Islet precursor cell (in vitro differentiated cells): ENCODE measurements around the gene TPK1.

Experiments used
- DNase-seq: peaks from one replicate; pipeline ENCODE4 v3.0.0-alpha.2; 2018

The TPK1 gene

GRCh38 chr7:144519925-144520324 lies 315.9 kb downstream of the TPK1 start:
- no peak for DNase-seq

GRCh38 chr7:144518360-144518759 lies 317.5 kb downstream of the TPK1 start:
- no peak for DNase-seq

DNA sequence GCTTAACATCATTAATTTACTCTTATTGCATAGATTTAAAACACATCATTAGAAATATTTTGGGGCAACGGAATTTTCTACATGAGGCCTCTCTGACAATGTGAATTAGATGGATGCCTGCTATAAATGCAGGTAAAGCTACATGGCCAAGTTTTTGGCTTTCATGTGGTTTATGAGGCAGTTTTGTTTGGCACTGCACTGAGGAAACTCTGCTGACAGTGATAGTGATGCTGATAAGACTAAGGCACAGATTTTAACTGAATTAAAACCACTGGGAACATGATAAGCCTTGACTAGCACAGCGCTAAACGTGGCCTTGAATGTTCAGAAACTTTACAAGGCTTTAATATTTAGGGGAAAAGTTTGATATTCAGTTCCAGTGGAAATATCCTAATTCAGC lies 318.1 kb downstream of the TPK1 start:
- no peak for DNase-seq

DNA sequence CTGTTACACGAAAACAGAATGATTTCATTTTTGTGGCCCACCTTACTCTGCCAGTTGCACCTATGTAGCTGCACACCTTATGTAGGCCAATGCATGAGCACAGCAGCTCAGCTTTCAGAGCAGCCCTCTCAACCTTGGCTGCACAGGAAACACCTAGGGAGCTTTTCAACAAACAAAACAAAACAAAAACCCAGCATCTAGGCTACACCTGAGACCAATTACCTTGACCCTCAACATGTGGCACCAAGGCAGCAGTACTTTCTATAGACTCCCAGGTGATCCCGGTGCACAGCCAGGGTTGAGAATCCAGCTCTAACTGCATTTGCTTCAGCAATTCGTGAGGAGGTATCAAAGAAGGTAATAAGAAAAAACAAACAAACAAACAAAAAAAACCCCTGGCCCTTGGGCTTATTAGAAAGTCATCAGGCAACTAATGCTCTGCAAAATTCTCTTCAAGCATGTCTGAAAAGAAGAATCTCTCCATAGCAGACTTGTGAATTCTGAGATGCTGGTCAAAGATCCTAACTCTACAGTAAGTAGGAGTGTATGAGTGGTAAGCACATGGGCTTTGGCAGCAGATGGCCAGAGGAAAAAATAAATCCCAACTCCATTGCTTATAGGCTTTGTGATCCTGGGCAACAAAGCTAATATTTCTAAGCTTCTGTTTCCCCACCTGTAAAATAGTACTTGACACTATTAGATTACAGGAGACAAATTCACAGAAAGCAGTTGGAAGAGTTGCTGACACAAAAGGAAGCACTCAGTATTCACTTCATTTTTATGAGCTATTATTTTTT lies 318.9 kb downstream of the TPK1 start:
- no peak for DNase-seq

DNA sequence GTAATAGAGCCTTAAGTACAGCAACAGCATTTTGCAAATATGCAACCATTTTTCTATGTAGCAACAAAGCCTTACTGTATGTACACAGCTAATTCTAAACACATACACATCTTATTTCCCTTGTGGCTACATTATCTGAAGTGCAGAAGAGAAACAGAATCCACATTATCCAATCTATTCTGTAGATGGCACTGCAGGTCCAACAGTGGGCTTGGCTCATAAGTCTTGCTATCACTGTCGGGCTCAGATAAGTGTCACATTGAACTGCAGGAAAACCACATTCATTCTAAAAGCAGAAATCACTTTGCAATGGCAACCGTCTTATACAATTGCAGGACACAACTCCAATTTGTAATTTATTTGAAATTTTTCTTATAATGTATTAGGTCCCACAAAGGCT lies 322.5 kb downstream of the TPK1 start:
- DNase-seq: no peak

GRCh38 chr7:144510621-144511020 lies 325.2 kb downstream of the TPK1 start:
- no peak for DNase-seq

GRCh38 chr7:144508702-144509101 lies 327.2 kb downstream of the TPK1 start:
- DNase-seq: no peak

GRCh38 chr7:144503215-144503614 lies 332.6 kb downstream of the TPK1 start:
- DNase-seq: no peak

GRCh38 chr7:144500225-144500624 lies 335.6 kb downstream of the TPK1 start:
- DNase-seq: no peak

DNA sequence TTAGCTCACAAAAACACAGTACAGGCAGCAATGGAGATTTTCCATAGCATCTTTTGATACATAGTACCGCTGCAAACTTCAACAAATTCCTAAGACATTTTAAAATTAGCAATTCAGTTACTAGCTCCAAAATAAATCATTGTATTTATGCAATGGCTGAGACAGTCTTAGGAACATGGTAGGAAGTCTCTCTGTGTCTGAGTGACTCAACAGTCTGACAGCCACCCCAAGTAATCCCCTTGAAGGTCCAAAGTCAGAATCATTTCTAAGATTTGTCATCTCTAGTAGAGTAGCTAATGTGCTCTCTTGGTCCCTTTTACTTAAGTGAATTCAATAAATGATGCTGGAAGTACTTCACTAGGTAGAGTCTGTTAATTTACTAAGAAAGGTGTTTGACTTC lies 338.6 kb downstream of the TPK1 start:
- DNase-seq: no peak

DNA sequence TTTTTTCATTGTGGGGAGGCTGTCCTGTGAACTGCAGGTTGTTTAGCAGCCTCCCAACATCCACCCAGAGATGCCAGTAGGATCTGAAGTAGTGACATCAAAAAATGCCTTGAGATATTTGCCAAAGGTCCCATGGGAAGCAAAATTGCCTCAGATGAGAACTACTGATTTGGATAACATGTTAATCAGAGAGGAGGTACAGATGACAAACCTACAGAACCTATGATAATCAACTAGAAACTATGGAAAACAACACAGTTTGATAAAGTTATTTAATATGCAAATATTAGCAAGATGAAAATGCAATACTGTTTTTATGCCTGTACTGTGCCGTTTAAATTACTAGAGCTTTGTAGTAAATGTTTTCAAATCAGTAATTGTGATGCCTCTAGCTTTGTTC lies 341.5 kb downstream of the TPK1 start:
- DNase-seq: no peak

GRCh38 chr7:144489504-144489903 lies 346.3 kb downstream of the TPK1 start:
- DNase-seq: no peak

DNA sequence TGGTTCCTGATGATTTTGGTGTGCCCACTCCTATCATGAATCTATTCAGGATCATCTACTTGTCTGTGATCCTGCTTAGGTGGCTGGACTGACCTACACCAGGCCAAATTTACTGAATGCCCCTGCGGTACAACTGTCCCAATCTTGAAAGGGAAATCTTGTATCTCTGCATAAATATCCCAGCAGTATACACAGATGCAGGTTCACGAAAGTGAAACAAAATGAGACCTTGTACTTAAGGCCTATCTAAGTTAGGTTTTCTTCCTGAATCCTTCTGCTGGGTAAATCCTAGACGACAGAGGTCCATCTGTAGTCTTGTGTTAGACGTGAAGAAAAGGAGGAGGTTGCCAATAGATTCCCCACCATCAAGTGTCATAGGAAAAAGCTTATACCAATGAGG lies 346.9 kb downstream of the TPK1 start:
- no peak for DNase-seq

DNA sequence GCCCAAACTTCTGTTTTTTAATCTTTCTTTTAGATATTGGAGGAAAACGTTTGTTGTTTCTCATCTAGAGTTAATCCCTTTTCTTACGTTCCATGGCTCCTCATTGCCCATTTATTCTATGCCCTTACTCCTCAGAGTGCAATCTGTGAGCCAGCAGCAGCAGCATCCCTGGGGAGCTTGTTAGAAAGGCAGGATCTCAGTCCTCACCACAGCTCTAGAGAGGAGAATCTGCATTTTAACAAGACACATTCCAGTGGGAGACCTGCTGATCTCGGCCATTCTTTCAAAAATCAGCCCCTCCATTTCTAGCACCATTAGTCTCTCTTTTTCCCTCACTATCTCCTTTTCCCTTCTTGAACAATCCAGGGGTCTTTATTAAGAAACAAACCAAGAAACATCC lies 348.0 kb downstream of the TPK1 start:
- DNase-seq: no peak

DNA sequence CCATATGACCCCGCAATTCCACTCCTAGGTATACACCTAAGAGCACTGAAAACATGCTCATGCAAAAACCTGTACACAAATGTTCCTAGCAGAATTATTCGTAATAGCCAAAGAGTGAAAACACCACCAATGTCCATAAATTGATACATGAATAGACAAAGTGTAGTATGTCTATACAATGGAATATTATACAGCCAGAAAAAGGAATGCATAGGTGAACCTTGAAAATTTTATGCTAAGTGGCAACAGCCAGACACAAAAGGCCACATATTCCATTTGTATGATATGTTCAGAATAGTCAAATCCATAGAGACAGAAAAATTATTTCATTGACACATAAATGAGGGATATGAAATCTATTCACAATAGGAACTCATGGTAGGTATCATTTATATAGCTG lies 351.4 kb downstream of the TPK1 start:
- no peak for DNase-seq

DNA sequence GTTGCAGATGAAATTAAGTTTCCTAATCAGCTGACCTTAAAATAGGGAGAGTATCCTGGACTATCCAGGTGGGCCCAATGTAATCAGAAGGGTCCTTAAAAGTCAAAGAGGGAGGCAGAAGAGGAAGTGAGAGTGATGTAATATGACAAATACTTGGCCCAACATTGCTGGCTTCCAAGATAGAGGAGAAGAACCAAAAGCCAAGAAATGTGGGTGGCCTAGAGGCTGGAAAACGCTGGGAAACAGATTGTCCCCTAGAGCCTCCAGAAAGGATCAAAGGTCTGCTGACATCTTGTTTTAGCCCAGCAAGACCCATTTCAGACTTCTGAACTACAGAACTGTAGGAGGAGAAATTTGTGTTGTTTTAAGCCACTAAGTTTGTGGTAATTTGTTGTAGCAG lies 352.7 kb downstream of the TPK1 start:
- no peak for DNase-seq

DNA sequence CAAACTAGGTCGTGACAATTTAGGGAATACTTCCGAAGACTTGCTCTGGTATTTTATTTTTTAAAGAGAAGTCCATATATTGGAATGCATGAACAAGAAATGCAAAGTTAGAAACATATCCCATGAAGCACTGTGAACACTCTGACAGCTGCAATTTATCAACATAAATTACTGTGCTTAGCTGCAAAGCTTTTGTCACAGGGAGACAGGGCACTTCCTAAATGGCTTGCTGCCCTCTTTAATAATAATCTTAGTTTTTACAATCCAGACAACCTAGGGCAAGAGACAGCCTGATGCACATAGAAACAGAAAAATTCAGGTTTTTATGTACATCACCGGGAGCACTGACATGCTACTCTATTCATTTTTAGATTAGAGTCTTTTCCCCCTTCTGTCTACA lies 354.0 kb downstream of the TPK1 start:
- no peak for DNase-seq

- DNase-seq: no peak
Measured at GRCh38 chr7:144477348-144477747, 358.5 kb downstream of the TPK1 start.

DNA sequence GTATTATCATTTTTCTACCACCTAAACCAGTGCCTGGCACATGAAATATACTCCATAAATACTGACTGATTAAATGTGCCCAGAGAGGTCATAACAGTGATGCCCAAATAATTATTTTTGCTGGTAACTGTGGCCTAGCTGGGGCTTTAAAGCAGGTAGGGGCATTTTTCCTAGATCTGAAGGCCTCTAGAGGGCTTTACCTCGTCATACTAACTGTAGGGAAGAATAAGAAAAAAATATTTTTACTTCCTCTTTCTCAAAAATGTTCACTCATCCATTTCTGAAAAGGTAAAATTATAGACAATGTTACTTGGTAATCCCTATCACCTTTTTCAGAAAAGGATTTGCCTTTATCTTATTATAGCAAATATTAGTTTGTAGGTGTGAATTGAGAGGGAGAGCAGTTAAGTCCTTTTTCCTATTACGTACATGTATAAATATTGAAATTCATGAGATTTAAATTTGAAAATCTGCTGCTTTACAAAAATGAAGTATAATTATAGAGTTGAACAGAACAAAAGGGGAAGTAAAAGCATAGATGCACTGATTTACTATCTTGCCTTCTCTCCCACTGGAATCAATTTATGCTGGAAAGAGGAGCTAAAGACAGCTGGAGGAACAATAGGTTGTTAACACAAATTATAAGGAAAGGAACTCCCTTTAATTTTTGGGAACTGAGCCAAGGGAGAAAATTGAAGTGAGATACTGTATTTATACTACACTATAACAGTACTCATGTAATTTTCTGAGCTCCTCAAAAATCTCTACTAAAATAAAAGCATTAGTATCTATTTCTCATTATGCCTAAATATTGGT lies 360.8 kb downstream of the TPK1 start:
- no peak for DNase-seq

GRCh38 chr7:144474363-144474762 lies 361.5 kb downstream of the TPK1 start:
- DNase-seq: no peak

GRCh38 chr7:144473908-144474307 lies 361.9 kb downstream of the TPK1 start:
- no peak for DNase-seq

- no peak for DNase-seq
Measured at GRCh38 chr7:144470078-144470477, 365.8 kb downstream of the TPK1 start.

GRCh38 chr7:144468990-144469732 lies 366.7 kb downstream of the TPK1 start:
- DNase-seq: no peak

DNA sequence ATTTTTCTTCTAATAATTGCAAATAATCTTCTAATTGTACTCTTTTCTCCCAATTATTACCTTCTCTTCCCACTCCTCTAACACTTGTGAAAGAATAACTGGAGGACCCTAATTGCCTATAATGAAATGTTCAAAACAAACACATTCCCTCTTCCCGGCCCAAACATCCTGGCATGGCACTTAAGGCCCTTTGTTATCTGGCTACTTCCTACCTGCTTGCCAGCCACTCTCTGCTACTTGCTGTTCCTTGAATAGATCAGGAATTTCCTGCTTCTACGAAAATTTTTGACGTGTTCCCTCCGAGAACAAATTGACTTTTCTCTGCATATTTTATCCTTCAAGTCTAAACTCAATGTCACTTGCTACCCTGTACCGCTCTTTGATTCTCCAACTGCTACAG lies 376.2 kb downstream of the TPK1 start:
- DNase-seq: no peak
